Measurements from ENCODE around the gene PRR23E.

Gene PRR23E

DNA sequence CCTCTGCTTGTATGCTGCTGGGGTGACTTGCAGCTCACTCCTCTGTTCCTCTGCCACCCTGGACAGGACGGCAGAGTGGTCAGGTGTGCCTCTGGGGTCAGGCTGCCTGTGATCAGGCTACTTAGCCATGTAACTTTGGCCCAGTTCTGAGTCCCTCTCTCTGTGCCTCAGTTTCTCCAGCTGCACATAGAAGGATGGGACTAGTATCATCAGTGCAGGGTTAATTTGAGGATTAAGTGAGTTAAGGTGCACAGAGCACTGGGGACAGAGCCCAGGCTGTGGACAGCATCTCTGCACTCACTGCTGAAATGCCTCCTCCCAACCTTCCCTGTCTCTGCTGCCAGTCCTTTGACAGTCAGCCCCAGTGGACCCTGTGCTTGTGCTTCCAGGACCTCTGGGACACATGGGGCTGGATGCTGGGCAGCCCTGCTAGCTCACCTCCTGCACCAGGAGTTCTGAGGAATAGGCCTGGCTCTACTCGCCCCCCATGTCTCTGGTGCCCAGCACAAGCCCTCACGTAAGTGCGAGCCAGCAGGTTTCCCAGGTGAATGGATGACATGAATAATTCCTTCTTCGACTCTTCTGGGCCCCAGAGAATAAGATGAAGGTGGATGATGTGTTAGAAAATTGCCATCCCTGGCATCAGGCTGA lies 19.3 kb upstream of the PRR23E start:
- DNase-seq (ENCODE audit: low read depth in 1 of 2, low spot score in 1 of 2): no peak
- Histone ChIP-seq H3K27ac (replicated peaks) (no peak overlapping the region), H3K4me3 (replicated peaks; ENCODE audit: insufficient read depth, low read length) (no peak overlapping the region), H3K27me3 (ENCODE audit: insufficient read depth, poor library complexity, severe bottlenecking) (peaks cover 3% of the 10 kb centered on the region)
- TF ChIP-seq GABPA (IDR thresholded peaks at IDR 0.05; ENCODE audit: low read depth): no peak
- TF ChIP-seq, protein P1, sequence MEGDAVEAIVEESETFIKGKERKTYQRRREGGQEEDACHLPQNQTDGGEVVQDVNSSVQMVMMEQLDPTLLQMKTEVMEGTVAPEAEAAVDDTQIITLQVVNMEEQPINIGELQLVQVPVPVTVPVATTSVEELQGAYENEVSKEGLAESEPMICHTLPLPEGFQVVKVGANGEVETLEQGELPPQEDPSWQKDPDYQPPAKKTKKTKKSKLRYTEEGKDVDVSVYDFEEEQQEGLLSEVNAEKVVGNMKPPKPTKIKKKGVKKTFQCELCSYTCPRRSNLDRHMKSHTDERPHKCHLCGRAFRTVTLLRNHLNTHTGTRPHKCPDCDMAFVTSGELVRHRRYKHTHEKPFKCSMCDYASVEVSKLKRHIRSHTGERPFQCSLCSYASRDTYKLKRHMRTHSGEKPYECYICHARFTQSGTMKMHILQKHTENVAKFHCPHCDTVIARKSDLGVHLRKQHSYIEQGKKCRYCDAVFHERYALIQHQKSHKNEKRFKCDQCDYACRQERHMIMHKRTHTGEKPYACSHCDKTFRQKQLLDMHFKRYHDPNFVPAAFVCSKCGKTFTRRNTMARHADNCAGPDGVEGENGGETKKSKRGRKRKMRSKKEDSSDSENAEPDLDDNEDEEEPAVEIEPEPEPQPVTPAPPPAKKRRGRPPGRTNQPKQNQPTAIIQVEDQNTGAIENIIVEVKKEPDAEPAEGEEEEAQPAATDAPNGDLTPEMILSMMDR (IDR thresholded peaks at IDR 0.05; ENCODE audit: insufficient read depth, low read length): no peak
- TF ChIP-seq, protein P2, sequence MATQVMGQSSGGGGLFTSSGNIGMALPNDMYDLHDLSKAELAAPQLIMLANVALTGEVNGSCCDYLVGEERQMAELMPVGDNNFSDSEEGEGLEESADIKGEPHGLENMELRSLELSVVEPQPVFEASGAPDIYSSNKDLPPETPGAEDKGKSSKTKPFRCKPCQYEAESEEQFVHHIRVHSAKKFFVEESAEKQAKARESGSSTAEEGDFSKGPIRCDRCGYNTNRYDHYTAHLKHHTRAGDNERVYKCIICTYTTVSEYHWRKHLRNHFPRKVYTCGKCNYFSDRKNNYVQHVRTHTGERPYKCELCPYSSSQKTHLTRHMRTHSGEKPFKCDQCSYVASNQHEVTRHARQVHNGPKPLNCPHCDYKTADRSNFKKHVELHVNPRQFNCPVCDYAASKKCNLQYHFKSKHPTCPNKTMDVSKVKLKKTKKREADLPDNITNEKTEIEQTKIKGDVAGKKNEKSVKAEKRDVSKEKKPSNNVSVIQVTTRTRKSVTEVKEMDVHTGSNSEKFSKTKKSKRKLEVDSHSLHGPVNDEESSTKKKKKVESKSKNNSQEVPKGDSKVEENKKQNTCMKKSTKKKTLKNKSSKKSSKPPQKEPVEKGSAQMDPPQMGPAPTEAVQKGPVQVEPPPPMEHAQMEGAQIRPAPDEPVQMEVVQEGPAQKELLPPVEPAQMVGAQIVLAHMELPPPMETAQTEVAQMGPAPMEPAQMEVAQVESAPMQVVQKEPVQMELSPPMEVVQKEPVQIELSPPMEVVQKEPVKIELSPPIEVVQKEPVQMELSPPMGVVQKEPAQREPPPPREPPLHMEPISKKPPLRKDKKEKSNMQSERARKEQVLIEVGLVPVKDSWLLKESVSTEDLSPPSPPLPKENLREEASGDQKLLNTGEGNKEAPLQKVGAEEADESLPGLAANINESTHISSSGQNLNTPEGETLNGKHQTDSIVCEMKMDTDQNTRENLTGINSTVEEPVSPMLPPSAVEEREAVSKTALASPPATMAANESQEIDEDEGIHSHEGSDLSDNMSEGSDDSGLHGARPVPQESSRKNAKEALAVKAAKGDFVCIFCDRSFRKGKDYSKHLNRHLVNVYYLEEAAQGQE (IDR thresholded peaks at IDR 0.05; ENCODE audit: insufficient replicate concordance, low read depth): no peak
- TF ChIP-seq SPI1 (IDR thresholded peaks at IDR 0.05; ENCODE audit: borderline replicate concordance, low read depth): no peak
- TF ChIP-seq POLR2AphosphoS5 (IDR thresholded peaks at IDR 0.05; ENCODE audit: low read depth): no peak

DNA sequence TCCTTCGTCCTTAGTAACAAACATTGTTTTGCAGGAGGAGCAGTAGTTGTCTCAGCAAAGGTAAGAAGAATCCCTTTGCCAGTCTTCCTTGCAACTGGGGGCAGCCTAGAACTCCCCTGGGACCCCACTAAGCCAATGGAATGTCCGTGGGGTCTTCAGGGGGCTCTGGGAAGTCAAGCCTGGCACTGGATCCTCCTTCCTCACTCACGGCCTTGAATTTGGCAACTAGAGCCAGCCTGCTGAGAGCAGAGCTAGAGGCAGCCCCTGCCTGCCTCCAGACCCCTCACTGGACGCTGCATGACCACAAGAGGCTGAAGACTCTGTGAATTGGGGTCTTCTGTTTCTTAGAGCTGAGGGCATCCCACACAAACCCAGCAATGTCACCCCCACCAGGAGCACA lies 18.6 kb upstream of the PRR23E start:
- Histone ChIP-seq H3K27ac (replicated peaks) (no peak overlapping the region), H3K27me3 (ENCODE audit: insufficient read depth, poor library complexity, severe bottlenecking) (peaks cover 3% of the 10 kb centered on the region), H3K4me3 (replicated peaks; ENCODE audit: insufficient read depth, low read length) (no peak overlapping the region)
- DNase-seq (ENCODE audit: low read depth in 1 of 2, low spot score in 1 of 2): no peak
- TF ChIP-seq, protein P2 (IDR thresholded peaks at IDR 0.05; ENCODE audit: insufficient replicate concordance, low read depth): no peak
- TF ChIP-seq SPI1 (IDR thresholded peaks at IDR 0.05; ENCODE audit: borderline replicate concordance, low read depth) (no peak), POLR2AphosphoS5 (IDR thresholded peaks at IDR 0.05; ENCODE audit: low read depth) (no peak), GABPA (IDR thresholded peaks at IDR 0.05; ENCODE audit: low read depth) (no peak)
- TF ChIP-seq, protein P1 (IDR thresholded peaks at IDR 0.05; ENCODE audit: insufficient read depth, low read length): no peak

DNA sequence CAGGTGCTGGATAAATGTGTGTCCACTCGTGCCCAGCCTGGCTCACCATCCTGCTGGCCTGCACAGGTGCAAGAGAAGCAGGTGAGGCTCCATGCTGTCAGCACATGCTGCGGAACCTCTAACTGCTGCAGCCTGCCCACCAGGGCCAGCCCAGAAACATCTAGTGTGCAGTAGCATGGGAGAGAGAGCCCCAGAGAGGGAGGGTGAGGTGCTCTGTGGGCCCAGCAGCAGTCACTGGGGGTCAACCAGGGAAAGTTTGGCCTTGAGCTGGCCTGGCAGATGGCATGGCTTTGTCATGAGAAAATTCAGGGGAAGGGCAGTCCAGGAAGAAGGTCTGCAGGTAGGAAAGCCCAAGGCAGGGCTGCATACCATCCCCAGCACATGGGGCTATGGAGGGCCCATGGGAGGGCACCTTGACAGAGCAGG lies 18.2 kb upstream of the PRR23E start:
- no peak overlapping the region for H3K4me3 ChIP-seq (replicated peaks; ENCODE audit: insufficient read depth, low read length)
- H3K27ac ChIP-seq (replicated peaks): no peak overlapping the region
- no peak for DNase-seq (ENCODE audit: low read depth in 1 of 2, low spot score in 1 of 2)
- H3K27me3 ChIP-seq (ENCODE audit: insufficient read depth, poor library complexity, severe bottlenecking): peaks cover 3% of the 10 kb centered on the region
- TF ChIP-seq, protein P1 (IDR thresholded peaks at IDR 0.05; ENCODE audit: insufficient read depth, low read length): no peak
- TF ChIP-seq SPI1 (IDR thresholded peaks at IDR 0.05; ENCODE audit: borderline replicate concordance, low read depth) (no peak), POLR2AphosphoS5 (IDR thresholded peaks at IDR 0.05; ENCODE audit: low read depth) (no peak), GABPA (IDR thresholded peaks at IDR 0.05; ENCODE audit: low read depth) (no peak)
- TF ChIP-seq, protein P2 (IDR thresholded peaks at IDR 0.05; ENCODE audit: insufficient replicate concordance, low read depth): no peak
